ENCODE data around the gene STX1A. TPM values are rescaled to one million over a fixed set of nuclear protein-coding genes. Genes with fewer than 3 reads are reported as not detected.

Gene STX1A
- total RNA-seq, 1 donor from 2014 or later = 12.4 TPM

DNA sequence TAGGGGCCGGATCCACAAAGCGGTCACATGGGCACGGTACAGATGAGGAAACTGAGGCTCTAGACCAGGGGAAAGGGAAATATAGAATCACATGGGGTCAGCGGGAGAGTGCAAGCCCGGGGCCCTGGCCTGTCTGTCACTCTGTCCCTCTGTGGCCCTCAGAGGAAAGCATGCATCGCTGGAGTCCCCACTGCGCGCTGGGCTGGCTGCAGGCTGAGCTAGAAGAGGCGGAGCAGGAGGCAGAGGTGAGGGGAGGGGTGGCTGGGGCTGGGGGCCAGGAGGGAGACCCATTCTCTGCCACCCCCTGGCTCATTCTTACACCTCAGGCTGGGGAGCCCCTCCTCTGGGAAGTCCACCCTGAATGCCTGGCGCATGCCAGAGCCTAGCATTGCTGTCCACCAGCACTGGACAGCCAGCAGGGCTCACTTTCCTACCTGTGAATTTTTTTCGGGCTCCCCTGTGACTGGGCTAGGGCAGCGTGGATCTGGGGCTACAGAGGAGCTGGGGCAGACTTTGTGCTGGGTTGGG lies 49.5 kb downstream of the STX1A start:
- DNase-seq (ENCODE audit: low read depth) (no peak), FAIRE-seq (no peak)
- no peaks in the 10 kb centered on the region for H3K36me3 ChIP-seq (ENCODE audit: control insufficient read depth, insufficient read depth, low read length)
- no peak overlapping the region for H3K4me3 ChIP-seq (ENCODE audit: low read depth, low read length)
- no peak for TF ChIP-seq CTCF (IDR thresholded peaks at IDR 0.05; ENCODE audit: insufficient read depth, low read length, severe bottlenecking)
- H3K27me3 ChIP-seq (ENCODE audit: control insufficient read depth, insufficient read depth, low read length) = no peaks in the 10 kb centered on the region

DNA sequence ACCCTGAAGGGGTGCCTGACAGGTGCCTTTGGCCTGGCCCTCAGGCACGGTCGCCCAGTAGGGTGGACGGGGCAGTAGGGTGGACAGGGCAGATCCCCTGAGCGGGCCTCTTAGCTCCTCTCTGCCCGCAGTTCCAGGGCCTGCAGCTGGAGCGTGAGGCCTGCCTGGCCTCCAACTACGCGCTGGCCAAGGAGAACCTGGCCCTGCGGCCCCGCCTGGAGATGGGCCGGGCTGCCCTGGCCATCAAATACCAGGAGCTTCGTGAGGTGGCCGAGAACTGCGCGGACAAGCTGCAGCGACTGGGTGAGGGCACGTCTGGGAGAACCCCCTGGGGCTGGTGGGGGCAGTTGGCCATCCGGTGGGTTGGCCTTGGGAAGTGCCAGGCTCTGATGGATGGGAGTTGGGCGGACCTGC lies 50.2 kb downstream of the STX1A start:
- DNase-seq (ENCODE audit: low read depth) = no peak
- Histone ChIP-seq H3K4me3 (ENCODE audit: low read depth, low read length) (no peak overlapping the region), H3K27me3 (ENCODE audit: control insufficient read depth, insufficient read depth, low read length) (no peaks in the 10 kb centered on the region), H3K36me3 (ENCODE audit: control insufficient read depth, insufficient read depth, low read length) (no peaks in the 10 kb centered on the region)
- no peak for FAIRE-seq
- TF ChIP-seq CTCF (IDR thresholded peaks at IDR 0.05; ENCODE audit: insufficient read depth, low read length, severe bottlenecking) = no peak

DNA sequence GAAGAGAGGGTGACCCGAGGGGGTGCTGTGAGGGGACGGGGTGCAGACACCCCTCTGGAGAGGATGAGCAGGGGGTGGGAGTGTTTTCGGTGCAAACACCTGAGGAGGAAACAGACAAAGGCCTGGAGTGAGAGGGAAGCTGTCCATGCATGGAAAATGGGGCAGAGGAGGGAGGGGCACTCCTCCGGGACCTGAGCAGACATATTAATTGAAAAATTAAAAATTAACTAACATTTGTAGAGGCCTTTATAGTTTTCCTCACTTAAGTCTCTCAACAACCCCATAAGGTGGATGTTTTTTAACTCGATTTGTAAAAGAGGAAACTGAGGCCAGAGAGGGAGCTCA lies 50.6 kb downstream of the STX1A start:
- no peak for TF ChIP-seq CTCF (IDR thresholded peaks at IDR 0.05; ENCODE audit: insufficient read depth, low read length, severe bottlenecking)
- Histone ChIP-seq H3K4me3 (ENCODE audit: low read depth, low read length) (no peak overlapping the region), H3K27me3 (ENCODE audit: control insufficient read depth, insufficient read depth, low read length) (no peaks in the 10 kb centered on the region), H3K36me3 (ENCODE audit: control insufficient read depth, insufficient read depth, low read length) (no peaks in the 10 kb centered on the region)
- DNase-seq (ENCODE audit: low read depth) (no peak), FAIRE-seq (no peak)

- TF ChIP-seq CTCF (IDR thresholded peaks at IDR 0.05; ENCODE audit: insufficient read depth, low read length, severe bottlenecking) = no peak
- FAIRE-seq (no peak), DNase-seq (ENCODE audit: low read depth) (no peak)
- Histone ChIP-seq H3K4me3 (ENCODE audit: low read depth, low read length) (peak overlapping the region; percentile 36), H3K36me3 (ENCODE audit: control insufficient read depth, insufficient read depth, low read length) (no peaks in the 10 kb centered on the region), H3K27me3 (ENCODE audit: control insufficient read depth, insufficient read depth, low read length) (no peaks in the 10 kb centered on the region)
Measured at GRCh38 chr7:73668103-73668885, 51.2 kb downstream of the STX1A start.

DNA sequence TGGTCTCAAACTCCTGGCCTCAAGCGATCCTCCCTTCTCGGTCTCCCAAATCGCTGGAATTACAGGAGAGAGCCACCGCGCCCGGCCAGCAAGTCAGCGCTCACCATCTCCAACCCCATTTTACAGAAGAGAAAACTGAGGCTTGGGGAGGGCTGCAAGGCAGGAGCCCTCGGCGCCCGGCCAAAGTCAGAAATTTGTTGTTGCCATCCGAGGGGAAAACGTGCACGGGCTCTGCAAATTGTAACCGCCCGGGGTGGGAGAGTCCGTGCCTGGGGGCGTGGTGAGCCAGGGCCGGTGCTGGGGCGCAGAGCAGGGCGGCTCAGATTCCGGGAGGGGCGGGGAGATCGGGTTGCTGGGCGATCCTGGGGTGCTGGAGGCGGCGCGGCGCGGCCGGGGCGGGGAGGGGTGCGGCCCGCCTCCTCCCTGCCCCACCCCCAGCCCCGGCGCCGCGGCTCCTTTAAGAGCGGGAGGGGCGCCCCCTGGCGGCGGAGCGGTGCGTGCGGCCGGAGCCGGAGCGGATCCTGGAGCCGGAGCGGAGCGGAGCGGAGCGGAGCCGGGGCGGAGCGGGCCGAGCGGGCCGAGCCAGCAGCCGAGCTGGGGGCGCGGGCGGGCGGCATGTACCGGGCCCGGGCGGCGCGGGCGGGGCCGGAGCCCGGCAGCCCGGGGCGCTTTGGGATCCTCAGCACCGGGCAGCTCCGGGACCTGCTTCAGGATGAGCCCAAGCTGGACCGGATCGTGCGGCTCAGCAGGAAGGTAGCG lies 51.9 kb downstream of the STX1A start, which contains the start of gene VPS37D:
TSS of gene VPS37D (plus strand) at position 488 of the 759 bp plus-strand sequence. CDS start at position 616, 128 bp downstream.
- peak; percentile 54 for DNase-seq (ENCODE audit: low read depth)
- no peaks in the 10 kb centered on the region for H3K27me3 ChIP-seq (ENCODE audit: control insufficient read depth, insufficient read depth, low read length)
- H3K36me3 ChIP-seq (ENCODE audit: control insufficient read depth, insufficient read depth, low read length) = no peaks in the 10 kb centered on the region
- no peak for FAIRE-seq
- peak within 1 kb of the TSS; percentile 36 for H3K4me3 ChIP-seq (ENCODE audit: low read depth, low read length)
- peak; percentile 69 for TF ChIP-seq CTCF (IDR thresholded peaks at IDR 0.05; ENCODE audit: insufficient read depth, low read length, severe bottlenecking)

All from bronchial epithelial cell (primary cell).